GM12892 (cell line): Measurements from ENCODE around the gene PPFIA3.
"Not testable (repeated sequence)": the region's sequence is repeated elsewhere in the genome, so short reads cannot be mapped to it uniquely, and the experiment has no call there.

Experiments used
- DNase-seq: peaks from one replicate; pipeline ENCODE4 v3.0.0; 2011; ENCODE audit not compliant: insufficient read length
- FAIRE-seq: peaks from 2 replicates; lab custom pipeline; 2011; peaks lifted over from hg19 to GRCh38; lab: Jason Lieb, UNC
- POLR2A ChIP-seq: IDR thresholded peaks from 2 replicates; pipeline ENCODE4 v1.6.1; 2011; ENCODE audit warnings: low read depth, low read length, control low read depth
- POLR2AphosphoS5 ChIP-seq: IDR thresholded peaks from 2 replicates; pipeline ENCODE4 v1.6.1; 2011; ENCODE audit warnings: low read depth, low read length, control low read depth
- TAF1 ChIP-seq: IDR thresholded peaks from 2 replicates; pipeline ENCODE4 v1.6.1; 2011; ENCODE audit warnings: low read depth, mild to moderate bottlenecking, control low read depth, low read length, borderline replicate concordance

The PPFIA3 gene

DNA sequence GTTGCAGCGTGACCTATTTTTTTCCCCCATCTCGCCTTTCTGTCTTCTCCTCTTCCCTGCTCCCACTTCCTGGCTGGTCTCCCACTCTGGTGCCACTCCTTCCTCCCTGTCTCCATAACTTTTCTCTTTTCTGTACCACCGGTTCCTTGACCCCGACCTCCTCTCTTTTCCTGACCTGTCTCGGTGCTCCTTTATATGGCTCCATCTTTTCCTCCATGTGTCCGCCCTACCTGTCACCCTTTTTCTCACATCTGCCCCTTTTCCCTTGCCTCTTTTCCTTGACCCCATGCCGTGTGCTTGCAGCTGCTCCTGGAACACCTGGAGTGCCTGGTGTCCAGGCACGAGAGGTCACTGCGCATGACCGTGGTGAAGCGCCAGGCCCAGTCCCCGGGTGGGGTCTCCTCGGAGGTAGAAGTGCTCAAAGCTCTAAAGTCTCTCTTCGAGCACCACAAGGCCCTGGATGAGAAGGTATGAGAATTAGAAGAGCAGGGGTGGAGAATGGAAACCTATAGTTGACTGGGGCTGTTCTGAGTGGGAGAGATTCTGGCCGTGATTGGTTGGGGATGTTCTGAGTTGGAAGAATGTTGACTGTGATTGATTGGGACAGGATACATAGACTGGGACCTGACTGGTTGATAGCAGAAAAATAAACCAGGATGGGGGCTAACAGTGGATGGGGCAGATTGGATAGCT, 9.3 kb downstream of the PPFIA3 start:
- no peak for FAIRE-seq
- no peak for TF ChIP-seq POLR2AphosphoS5
- no peak for TF ChIP-seq TAF1
- no peak for TF ChIP-seq POLR2A
- DNase-seq = no peak

DNA sequence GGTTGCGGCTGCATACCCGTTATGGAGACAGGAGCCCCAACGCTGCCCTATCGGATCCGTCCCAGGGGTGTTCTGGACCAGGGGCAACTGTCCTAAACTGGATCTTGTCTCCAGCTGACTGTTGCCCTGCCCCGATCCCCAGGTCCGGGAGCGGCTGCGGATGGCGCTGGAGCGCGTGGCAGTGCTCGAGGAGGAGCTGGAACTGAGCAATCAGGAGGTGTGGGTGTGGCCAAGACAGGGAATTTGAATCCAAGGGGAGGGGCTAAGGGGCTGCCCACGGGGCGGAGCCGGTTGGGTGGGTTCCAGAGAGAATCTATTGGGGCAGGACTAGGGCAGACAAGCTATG, 9.9 kb downstream of the PPFIA3 start:
- DNase-seq (no peak), FAIRE-seq (no peak)
- TF ChIP-seq TAF1 (no peak), POLR2A (no peak), POLR2AphosphoS5 (no peak)

DNA sequence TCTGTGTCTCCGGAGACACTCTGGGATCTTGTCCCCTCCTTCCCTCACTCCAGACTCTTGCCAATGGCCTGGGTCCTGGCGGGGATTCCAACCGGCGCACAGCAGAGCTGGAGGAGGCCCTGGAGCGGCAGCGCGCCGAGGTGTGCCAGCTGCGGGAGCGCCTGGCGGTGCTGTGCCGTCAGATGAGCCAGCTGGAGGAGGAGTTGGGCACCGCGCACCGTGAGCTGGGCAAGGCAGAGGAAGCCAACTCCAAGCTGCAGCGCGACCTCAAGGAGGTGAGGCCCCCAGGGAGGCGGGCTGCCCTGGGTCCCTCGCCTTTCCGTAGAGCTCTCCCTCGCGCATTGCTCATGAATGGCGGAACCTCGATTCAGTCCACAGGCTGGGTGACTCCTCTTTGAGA, 11.0 kb downstream of the PPFIA3 start:
- no peak for FAIRE-seq
- TF ChIP-seq TAF1 (no peak), POLR2A (no peak), POLR2AphosphoS5 (no peak)
- DNase-seq = no peak

DNA sequence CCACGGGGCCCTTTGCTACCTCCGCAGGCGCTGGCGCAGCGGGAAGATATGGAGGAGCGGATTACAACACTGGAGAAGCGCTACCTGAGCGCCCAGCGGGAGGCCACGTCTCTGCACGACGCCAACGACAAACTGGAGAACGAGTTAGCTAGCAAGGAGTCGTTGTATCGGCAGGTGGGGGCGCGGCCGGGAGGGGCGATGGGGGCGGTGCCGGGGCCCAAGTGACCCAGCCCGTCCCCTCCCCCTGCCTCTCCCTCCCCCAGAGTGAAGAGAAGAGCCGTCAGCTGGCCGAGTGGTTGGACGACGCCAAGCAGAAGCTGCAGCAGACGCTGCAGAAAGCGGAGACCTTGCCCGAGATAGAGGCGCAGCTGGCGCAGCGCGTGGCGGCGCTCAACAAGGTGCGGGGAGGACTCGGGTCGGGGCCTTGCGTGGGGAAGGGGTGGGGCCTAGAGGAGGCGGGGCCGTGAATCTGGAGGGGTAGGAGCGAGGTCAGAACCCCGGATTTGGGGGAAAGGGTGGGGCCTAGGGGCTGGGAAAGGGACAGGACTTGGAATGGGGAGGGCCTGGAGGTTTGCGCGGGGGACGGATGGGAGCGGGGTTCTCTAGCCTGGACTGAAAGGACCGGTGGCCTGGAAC, 13.7 kb downstream of the PPFIA3 start:
- DNase-seq (no peak), FAIRE-seq (no peak)
- TF ChIP-seq POLR2AphosphoS5 = no peak
- no peak for TF ChIP-seq TAF1
- no peak for TF ChIP-seq POLR2A

DNA sequence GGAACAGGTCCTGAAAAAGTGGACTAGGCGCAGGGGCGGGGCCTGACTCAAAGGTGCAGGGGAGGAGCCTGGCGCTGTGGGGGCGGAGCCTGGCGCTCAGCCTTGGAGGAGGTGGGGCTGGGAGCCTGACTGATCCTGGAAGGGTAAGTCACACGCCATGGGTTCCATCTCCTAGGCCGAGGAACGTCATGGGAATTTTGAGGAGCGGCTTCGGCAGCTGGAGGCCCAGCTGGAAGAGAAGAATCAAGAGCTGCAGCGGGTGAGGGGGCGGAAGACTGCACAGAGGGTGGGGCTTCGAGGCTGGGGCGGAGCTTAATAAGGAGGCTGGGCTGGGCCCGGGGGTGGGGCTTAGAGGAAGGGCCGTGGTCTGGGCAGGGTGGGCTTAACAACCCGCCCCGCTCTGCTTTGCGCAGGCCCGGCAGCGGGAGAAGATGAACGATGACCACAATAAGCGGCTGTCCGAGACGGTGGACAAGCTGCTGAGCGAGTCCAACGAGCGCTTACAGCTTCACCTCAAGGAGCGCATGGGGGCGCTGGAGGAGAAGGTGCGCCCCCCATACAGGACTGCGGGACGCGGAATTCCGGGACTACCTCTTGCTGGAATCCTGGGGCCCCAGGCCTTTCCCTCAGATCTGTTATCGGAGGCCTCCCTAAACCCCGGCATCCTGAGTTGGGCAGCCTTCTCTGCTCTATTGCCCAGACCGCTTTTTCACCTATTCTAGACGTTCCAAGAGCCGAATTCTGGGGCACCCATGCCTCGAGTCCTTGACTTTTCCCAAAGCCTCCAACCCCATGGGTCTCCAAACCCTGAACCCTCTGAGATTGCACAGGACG, 14.5 kb downstream of the PPFIA3 start:
- FAIRE-seq = no peak
- TF ChIP-seq POLR2A (no peak), TAF1 (no peak), POLR2AphosphoS5 (no peak)
- DNase-seq = no peak

DNA sequence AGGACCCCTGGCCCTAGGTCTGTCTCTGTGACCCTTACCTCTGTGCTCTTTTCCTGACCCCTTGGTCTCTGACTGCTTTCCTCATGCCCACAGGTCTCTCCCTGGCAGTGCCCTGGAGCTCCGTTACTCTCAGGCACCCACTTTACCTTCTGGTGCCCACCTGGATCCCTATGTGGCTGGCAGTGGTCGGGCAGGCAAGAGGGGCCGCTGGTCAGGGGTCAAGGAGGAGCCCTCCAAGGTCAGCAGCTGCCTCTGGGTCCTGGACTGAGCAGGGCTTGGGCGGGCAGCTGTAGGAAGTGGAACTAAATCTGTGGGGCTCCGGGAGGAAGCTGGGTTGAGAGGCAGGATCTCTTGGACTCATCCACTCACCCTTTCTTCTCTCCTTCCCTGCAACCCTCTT, 16.3 kb downstream of the PPFIA3 start:
- TF ChIP-seq TAF1 = no peak
- no peak for TF ChIP-seq POLR2A
- TF ChIP-seq POLR2AphosphoS5 = no peak
- FAIRE-seq (no peak), DNase-seq (no peak)

DNA sequence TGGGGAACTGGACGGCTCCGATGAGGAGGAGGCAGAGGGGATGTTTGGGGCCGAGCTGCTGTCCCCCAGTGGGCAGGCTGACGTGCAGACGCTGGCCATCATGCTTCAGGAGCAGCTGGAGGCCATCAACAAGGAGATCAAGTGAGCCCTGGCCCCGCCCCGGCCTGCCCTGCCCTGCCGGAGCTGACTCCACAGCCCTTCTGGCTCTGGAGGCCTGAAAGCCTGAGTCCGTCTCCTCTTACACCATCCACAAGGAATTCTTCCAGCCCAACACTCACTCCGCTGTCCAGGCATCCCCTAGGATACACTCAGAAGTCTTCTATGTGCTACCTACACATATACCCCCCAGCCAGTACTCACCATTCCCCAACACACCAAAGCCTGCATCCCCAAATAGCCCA, 17.4 kb downstream of the PPFIA3 start:
- TF ChIP-seq TAF1 = no peak
- FAIRE-seq = no peak
- no peak for DNase-seq

DNA sequence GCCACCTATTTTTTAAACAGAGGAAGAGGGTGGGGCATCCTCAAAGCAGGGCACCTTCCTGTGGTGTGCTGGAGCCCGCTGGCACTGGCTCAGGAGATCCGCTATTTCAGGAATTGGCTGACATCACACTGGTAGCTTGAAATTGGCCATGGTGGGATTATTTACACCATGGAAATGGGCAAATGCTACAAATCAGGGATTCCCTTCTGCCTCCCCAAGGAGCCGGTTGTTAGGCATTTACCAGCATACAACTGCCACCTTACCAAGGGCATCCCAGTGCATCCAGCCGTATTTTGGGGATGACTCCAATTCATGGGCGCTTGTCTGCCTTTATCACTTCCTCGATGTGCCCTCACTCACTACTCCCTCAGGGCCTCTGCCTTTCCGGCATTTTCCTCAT, 21.6 kb downstream of the PPFIA3 start:
- TF ChIP-seq POLR2AphosphoS5 (no peak), TAF1 (no peak), POLR2A (no peak)
- FAIRE-seq (no peak), DNase-seq (no peak)

DNA sequence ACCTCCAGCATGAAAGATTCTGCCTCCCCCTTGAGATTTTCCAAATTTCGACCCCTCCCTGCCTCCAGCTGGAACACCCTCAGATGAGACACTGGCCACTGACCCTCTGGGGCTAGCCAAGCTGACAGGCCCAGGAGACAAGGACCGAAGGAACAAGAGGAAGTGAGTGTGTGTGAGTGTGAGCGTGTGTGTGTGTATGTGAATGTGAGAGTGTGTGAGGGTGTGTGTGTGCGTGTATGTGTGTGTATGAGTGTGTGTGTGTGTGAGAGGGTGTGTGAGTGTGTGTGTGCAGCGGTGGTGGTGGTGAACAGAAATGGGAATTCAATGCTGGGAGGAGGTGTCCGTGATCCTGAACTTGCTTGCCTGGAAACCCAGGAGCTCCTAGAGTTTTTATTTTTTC, 22.0 kb downstream of the PPFIA3 start:
- no peak for FAIRE-seq
- TF ChIP-seq TAF1 (no peak), POLR2AphosphoS5 (no peak), POLR2A (no peak)
- DNase-seq = no peak

DNA sequence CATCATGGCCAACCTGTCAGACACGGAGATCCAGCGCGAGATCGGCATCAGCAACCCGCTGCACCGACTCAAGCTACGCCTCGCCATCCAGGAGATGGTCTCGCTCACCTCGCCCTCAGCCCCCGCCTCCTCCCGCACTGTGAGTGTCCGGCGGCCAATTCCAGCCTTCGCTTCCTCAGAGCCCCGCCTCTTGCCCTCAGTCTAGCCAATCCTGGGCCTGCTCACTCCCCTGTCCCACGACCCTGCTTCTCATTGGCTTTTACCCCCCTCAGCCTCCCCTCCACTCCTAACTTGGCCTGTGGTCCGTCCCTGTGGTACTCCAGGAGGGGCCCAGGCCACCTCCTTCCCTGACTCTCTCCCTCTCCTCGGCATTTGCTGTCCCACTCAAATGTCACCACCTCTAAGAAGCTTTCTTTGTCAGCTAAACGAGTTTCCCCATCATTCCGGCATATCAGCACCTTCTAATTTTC, 23.6 kb downstream of the PPFIA3 start:
- FAIRE-seq (peak; percentile 46), DNase-seq (no peak)
- no peak for TF ChIP-seq POLR2AphosphoS5
- TF ChIP-seq TAF1 = no peak
- no peak for TF ChIP-seq POLR2A

DNA sequence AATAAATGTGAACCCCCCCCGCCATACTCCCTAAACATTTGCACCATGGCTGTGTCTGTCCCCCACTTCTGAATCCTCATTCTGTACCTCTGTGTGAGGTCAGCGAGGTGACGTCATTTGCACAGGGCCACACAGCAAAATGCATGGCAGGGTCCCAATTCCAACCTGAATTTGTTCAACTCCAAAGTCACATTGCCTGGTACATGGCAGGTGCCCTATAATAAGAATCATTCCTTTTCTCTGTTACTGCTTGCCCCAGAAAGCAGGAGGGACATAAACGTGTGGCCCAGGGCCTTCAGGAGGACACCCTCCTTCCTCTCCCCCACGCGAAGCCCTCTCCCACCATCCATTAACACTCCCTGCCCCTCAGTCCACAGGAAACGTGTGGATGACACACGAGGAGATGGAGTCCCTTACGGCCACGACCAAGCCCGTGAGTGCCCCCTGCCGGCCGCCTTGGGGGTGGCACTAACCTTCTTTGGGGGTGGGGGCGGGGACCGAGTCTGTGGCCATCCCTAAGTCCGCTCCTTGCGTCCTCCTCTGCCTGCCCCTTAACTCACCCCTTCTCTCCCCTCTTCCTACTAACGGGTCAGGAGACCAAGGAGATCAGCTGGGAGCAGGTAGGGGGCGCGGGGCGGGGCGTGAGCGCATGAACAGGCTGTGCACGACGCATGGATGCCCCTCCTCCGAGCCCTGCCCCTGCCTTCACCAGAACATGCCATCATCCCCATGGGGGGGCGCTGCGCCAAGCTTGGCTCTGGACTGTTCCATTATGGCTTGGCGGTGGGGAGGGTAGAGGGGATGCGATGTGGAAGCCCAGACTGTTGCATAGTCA, 26.4 kb downstream of the PPFIA3 start:
- peak; percentile 81 for DNase-seq
- no peak for FAIRE-seq
- no peak for TF ChIP-seq POLR2A
- TF ChIP-seq TAF1 = no peak
- no peak for TF ChIP-seq POLR2AphosphoS5

DNA sequence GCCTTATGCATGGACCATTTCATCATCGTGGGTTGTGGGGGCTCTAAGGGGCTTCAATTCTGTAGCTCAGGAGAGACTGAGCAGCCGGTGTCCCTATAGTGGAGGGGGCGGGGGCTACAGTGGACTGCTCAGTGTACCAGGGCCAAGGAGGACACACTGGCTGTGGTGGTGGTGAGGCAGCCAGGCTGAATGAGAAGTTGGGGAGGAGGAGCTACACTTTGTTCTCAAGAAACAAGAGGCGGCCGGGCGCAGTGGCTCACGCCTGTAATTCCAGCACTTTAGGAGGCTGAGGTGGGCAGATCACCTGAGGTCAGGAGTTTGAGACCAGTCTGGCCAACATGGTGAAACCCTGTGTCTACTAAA, 27.0 kb downstream of the PPFIA3 start:
- DNase-seq, FAIRE-seq: not testable (repeated sequence)
